HFFc6 (cell line): ENCODE data around the gene PAK6. TPM values are rescaled to one million over a fixed set of nuclear protein-coding genes. Genes with fewer than 3 reads are reported as not detected.

ENCODE experiments used
- DNase-seq: peaks from one replicate; pipeline ENCODE4 v3.0.0-alpha.2; 2018
- H3K27ac Mint-ChIP-seq: 2 replicates; pipeline ENCODE4 v1.8.0; 2020; ENCODE audit warnings: mild to moderate bottlenecking, mixed read lengths
- H3K27me3 Mint-ChIP-seq: 2 replicates; pipeline ENCODE4 v1.8.0; 2021; ENCODE audit warnings: mild to moderate bottlenecking, moderate library complexity, mixed read lengths; ENCODE audit not compliant: insufficient read depth
- H3K36me3 Mint-ChIP-seq: 2 replicates; pipeline ENCODE4 v1.8.0; 2021; ENCODE audit warnings: low read depth, mixed read lengths
- H3K4me1 Mint-ChIP-seq: 2 replicates; pipeline ENCODE4 v1.8.0; 2020; ENCODE audit warnings: low read depth, mixed read lengths
- H3K4me3 Mint-ChIP-seq: 2 replicates; pipeline ENCODE4 v1.8.0; 2020; ENCODE audit warnings: mild to moderate bottlenecking, moderate library complexity, mixed read lengths
- H3K9me3 Mint-ChIP-seq: 2 replicates; pipeline ENCODE4 v1.8.0; 2020; ENCODE audit warnings: mild to moderate bottlenecking, mixed read lengths
- total RNA-seq, 6 experiments: library from RNA; stranded (reverse); fragmentation: NEBNext Ultra II Directional; extraction: Animal tissue kit (Norgen Biotek cat#: 25700); gene quantifications; 2 replicates in 1 of 6; 3 replicates in 5 of 6; pipeline ENCODE4 v1.2.3, GENCODE V29; 2021
- TF ChIP-seq, protein P1 (sequence below): fragments of 200-600 bp; sonication (generic); IDR thresholded peaks from 2 replicates; pipeline ENCODE4 v1.5.0; 2021; ENCODE audit warnings: antibody characterized with exemption, mild to moderate bottlenecking

Gene PAK6
- total RNA-seq, 6 experiments from 2014 or later: not detected

DNA sequence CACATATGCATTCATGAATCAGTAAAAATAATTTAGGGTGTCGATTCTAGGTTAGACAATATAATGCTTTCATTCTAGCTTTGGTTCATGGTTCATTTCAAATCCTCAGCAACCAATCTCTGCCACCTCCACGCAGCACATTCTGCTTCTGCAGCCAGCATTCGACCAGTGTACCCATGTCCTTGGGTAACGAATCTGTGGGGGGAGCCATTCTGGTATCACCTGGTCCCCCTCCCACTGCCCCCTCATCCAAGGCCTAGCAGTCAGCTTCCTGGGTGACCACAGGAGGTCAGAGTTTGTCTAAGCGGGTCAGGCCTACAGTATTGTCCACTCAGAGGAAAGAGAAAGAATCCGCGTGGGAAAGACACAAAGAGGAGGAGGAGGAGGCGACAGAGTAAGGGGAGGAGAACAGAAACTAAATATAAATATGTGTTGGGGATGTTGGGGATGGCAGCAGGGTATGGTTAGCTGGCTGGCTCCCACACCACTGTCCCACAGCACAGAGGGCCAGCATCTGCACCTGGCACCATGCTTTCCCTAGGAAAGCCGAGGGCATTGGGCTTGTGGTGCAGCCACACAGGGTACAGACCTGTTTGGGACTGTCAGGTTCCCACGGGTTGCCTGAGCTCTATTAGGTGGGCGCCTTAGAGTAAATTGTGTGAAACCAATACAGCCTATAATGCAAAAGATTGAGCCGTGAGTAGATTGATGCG is 12.1 kb downstream of the PAK6 start:
- DNase-seq: no peak
- TF ChIP-seq, protein P1, sequence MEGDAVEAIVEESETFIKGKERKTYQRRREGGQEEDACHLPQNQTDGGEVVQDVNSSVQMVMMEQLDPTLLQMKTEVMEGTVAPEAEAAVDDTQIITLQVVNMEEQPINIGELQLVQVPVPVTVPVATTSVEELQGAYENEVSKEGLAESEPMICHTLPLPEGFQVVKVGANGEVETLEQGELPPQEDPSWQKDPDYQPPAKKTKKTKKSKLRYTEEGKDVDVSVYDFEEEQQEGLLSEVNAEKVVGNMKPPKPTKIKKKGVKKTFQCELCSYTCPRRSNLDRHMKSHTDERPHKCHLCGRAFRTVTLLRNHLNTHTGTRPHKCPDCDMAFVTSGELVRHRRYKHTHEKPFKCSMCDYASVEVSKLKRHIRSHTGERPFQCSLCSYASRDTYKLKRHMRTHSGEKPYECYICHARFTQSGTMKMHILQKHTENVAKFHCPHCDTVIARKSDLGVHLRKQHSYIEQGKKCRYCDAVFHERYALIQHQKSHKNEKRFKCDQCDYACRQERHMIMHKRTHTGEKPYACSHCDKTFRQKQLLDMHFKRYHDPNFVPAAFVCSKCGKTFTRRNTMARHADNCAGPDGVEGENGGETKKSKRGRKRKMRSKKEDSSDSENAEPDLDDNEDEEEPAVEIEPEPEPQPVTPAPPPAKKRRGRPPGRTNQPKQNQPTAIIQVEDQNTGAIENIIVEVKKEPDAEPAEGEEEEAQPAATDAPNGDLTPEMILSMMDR: no peak
- Mint-ChIP-seq H3K4me1 (peaks cover 16% of the 10 kb centered on the region), H3K4me3 (no peak overlapping the region), H3K27me3 (peaks cover 50% of the 10 kb centered on the region), H3K27ac (no peak overlapping the region), H3K36me3 (no peaks in the 10 kb centered on the region), H3K9me3 (no peaks in the 10 kb centered on the region)

DNA sequence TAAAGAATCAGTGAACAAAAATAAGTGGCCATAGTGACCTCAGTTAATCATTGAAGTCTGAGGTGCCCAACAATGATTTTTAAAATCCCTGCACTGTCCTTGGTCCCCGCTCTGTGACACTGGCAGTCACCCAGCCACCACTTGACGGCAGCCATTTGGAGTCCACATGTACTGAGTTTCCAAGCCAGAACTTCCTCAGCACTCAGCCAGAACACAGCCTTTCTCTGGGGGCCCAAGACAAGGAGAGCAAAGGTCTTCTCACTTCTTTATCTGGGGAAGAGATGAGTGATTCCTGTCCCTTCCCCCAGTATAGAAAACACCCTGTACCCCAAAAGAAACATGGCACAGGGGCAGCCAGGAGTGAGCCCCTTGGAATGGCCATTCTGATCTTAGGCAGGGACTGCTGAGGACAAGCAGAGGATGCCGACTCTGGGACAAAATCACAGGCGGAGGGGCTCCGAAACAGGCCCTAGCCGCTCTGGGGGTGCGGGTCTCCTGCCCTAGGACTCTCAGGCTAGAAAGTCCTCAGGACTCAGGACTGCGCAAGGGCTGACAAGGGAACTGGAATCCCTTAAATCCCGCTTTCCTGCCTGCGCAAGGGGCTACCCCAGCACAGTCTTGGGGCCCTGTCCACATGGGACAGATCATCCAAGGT is 12.8 kb downstream of the PAK6 start:
- Mint-ChIP-seq H3K4me3 (no peak overlapping the region), H3K36me3 (no peaks in the 10 kb centered on the region), H3K9me3 (no peaks in the 10 kb centered on the region), H3K27me3 (peaks cover 45% of the 10 kb centered on the region), H3K27ac (no peak overlapping the region), H3K4me1 (peaks cover 19% of the 10 kb centered on the region)
- no peak for DNase-seq
- TF ChIP-seq, protein P1: no peak

- Mint-ChIP-seq H3K27ac (no peak overlapping the region), H3K4me3 (no peak overlapping the region), H3K9me3 (no peaks in the 10 kb centered on the region), H3K4me1 (peaks cover 22% of the 10 kb centered on the region), H3K36me3 (no peaks in the 10 kb centered on the region), H3K27me3 (peaks cover 42% of the 10 kb centered on the region)
- DNase-seq: no peak
- TF ChIP-seq, protein P1: no peak
These were observed 13.2 kb downstream of the PAK6 start for GRCh38 chr15:40252141-40252437.

DNA sequence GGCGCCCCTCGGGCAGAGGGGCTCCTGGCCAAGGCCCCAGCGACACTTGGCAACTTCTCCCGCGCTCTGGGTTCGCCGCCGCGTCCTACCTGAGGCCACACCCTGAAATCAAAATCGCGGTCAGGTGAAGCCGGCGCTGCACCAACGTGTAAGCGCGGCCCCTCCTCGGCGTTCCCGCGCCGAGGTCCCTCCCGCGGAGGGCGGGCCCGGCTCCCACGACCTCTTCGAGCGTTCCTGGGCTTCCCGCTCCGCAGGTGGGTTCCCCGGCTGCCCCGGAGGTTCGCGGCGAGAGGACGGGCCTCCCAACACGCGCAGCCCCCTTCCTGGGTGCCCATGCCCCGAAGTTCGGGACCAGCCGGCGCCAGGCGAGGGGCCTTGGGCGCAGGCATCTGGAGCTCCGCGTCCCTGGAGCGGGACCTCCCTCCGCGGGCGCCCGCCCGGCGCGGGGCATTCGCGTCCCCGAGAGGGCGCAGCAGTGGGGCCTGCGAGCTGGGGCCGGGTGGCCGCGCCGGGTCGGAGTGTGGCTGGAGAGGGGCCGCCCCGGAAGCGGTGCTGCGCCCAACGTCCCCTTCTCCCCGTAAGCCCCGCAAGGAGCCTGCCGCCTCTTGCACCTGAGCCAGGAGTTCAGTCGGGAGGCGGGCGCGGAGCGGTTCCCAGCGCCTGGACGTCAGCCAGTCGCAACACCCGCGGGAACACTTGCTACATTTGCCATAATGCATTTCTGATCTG is 13.7 kb downstream of the PAK6 start:
- TF ChIP-seq, protein P1: no peak
- Mint-ChIP-seq H3K36me3 (no peaks in the 10 kb centered on the region), H3K4me1 (peaks cover 23% of the 10 kb centered on the region), H3K4me3 (no peak overlapping the region), H3K9me3 (no peaks in the 10 kb centered on the region), H3K27ac (no peak overlapping the region), H3K27me3 (peaks cover 38% of the 10 kb centered on the region)
- DNase-seq: no peak

DNA sequence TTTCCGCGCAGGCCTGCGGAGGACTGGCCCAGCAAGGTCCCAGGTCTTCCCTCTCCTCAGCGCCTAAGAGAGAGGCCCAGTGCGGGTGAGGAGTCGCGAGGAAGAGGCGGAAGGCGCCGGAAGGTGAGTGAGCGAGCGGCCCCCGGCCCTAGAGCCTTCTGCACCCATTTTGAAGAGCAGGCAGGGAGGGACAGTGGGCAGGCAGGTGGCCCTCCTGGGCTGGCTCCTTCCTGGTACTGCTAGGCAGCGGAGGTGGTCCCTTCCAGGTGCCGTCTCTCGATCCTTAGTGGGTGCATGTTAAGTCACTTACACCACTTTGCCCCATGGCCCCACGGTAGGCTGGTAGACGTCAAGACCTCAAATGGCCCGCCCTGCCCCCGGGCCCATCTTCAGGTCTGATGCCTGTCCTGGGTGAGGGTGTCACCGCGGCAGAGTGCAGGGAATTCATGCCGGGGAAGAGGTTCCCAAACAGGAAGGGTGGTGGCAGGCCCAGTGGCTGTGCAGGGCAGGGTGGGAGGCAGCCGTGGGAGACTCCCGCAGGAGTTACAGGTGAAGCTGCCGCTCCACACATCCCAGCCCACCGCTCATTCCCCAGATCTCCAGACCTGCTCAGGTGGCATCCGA is 14.4 kb downstream of the PAK6 start:
- no peak overlapping the region for H3K4me3 Mint-ChIP-seq
- TF ChIP-seq, protein P1: no peak
- DNase-seq: no peak
- H3K27ac Mint-ChIP-seq: no peak overlapping the region
- H3K27me3 Mint-ChIP-seq: peaks cover 41% of the 10 kb centered on the region
- H3K4me1 Mint-ChIP-seq: peaks cover 30% of the 10 kb centered on the region
- H3K9me3 Mint-ChIP-seq: no peaks in the 10 kb centered on the region
- H3K36me3 Mint-ChIP-seq: no peaks in the 10 kb centered on the region
